ENCODE measurements around the gene TEX44.
"Not testable (repeated sequence)": the region's sequence is repeated elsewhere in the genome, so short reads cannot be mapped to it uniquely, and the experiment has no call there.

Gene TEX44

DNA sequence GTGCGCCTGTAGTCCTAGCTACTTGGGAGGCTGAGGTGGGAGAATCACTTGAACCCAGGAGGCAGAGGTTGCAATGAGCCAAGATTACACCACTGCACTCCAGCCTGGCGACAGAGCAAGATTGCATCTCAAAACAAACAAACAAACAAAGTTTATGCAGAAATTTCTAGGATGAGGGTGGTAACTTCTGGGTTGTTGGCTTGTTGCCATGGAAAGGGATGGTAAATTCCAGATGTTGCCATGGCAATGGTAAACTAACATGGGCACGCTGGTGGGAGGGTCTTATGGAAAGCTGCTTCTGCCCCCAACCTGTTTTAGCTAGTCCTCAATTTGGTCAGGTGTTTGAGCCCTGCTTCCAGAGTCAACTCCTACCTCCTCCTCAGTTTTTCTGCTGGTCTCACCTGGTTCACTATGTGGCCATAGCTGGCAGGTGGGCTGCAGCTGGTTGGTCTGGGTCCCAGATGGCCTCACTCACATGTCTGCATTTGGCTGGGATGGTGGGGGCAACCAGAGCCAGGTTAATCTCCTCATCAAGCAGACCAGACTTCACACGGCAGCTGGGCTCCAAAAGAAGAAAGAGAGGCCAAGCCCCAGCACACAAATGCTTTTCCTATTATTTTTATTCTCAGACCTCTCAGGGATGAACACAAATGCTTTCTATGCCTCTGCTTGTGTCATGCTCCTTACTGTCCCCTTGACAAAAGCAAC is 26.6 kb upstream of the TEX44 start:
- DNase-seq (ENCODE audit: low spot score) = no peak
- TF ChIP-seq, protein P1, sequence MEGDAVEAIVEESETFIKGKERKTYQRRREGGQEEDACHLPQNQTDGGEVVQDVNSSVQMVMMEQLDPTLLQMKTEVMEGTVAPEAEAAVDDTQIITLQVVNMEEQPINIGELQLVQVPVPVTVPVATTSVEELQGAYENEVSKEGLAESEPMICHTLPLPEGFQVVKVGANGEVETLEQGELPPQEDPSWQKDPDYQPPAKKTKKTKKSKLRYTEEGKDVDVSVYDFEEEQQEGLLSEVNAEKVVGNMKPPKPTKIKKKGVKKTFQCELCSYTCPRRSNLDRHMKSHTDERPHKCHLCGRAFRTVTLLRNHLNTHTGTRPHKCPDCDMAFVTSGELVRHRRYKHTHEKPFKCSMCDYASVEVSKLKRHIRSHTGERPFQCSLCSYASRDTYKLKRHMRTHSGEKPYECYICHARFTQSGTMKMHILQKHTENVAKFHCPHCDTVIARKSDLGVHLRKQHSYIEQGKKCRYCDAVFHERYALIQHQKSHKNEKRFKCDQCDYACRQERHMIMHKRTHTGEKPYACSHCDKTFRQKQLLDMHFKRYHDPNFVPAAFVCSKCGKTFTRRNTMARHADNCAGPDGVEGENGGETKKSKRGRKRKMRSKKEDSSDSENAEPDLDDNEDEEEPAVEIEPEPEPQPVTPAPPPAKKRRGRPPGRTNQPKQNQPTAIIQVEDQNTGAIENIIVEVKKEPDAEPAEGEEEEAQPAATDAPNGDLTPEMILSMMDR (IDR thresholded peaks at IDR 0.05) = no peak
- Histone ChIP-seq H3K4me3 (no peak overlapping the region), H3K27ac (no peak overlapping the region)

DNA sequence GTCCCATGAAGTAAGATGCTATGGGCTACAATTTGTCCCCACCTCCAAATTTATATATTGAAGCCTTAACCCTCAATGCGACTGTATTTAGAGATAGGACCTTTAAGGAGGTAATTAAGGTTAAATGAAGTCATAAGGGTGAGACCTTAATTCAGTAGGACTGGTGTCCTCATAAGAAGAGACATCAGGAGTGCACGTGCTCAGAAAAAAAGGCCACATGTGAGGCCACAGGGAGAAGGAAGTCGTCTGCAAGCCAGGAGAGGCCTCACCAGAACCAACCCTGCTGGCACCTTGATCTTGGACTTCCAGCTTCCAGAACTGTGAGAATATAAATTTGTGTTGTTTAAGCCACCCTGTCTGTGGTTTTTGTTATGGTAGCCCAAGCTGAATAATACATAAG is 25.5 kb upstream of the TEX44 start:
- TF ChIP-seq, protein P1 (IDR thresholded peaks at IDR 0.05) = no peak
- no peak for DNase-seq (ENCODE audit: low spot score)

DNA sequence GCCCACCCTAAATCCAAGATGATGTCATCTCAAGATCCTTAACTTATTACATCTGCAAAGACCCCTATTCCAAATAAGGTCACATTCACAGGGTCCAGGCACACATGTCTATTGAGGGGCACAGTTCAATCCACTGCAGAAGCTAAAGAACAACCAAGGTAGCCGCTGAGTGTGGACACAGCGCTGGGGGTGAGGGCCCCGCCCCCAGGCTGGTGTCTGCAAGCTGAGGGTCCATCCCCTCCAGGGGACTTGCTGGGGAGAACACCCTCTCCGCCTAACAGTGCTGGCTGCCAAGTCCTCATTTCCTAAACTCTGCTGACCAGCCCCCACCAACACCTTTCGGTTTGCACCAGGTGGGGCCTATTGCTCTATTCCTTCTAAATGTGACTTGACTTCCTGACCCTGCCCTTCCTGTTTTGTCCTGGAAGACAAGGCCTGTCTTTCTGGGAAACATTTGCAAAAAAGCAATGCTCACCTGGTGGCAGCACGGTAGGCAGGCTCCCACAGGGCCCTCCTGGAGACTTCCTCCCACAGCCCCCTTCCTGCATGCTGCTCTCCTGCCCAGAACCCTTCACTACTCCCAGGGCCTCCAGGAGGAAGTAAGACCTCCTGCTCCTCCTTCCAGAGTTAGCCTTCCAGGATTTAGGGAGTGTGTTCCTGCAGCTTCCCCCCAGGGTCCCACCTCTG is 24.4 kb upstream of the TEX44 start:
- TF ChIP-seq, protein P1 (IDR thresholded peaks at IDR 0.05) = no peak
- Histone ChIP-seq H3K4me3 (no peak overlapping the region), H3K27ac (no peak overlapping the region)
- DNase-seq (ENCODE audit: low spot score) = no peak

More for the DNA sequence above, 25.5 kb upstream of the TEX44 start:
- H3K4me3 ChIP-seq = no peak overlapping the region
- no peak overlapping the region for H3K27ac ChIP-seq

DNA sequence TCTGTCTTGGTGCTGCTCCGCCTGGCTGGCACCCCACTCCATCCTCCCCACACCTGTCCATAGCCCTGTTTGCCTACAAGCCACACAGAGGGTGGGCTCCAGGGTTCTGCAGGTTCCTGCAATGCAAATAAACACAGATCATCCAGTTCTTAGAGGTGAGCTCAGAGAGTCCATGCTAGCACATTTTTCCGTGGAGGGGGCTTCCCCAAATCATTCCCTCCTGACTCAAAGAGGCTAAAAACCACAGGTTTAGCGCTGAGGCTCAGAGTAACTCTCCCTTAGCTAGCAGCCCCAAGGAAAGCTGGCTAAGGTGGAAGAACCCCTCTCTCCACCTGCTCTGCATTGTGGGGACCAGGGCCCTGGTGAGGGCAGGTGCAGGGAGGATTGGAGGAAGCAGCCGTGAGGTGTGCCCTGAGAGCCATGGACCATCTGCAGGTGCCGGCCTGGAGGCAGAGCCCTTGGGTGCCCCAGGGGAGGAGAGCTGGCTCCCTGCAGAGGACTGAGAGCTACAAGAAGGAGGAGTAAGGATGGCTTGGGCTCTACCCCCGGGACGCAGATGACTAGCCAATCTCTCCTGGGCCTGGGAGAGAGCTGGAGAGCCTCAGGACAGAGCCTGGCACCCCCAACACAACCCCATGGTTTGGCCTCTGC is 23.8 kb upstream of the TEX44 start:
- H3K4me3 ChIP-seq = no peak overlapping the region
- no peak for DNase-seq (ENCODE audit: low spot score)
- TF ChIP-seq, protein P1 (IDR thresholded peaks at IDR 0.05) = no peak
- H3K27ac ChIP-seq = no peak overlapping the region

DNA sequence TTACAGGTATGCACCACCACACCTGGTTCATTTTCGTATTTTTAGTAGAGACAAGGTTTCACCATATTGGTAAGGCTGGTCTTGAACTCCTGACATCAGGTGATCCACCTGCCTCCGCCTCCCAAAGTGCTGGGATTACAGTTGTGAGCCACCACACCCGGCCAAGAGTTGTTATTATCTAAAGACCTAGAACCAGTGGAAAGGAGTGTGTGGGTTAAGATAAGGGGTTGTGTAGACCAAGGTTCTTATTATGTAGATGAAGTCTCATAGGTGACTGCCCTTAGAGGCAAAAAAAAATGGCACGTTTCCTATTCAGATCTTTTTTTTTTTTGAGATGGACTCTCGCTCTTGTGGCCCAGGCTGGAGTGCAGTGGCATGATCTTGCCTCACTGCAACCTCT is 21.7 kb upstream of the TEX44 start:
- not testable (repeated sequence) for H3K4me3 ChIP-seq; DNase-seq (ENCODE audit: low spot score); H3K27ac ChIP-seq

DNA sequence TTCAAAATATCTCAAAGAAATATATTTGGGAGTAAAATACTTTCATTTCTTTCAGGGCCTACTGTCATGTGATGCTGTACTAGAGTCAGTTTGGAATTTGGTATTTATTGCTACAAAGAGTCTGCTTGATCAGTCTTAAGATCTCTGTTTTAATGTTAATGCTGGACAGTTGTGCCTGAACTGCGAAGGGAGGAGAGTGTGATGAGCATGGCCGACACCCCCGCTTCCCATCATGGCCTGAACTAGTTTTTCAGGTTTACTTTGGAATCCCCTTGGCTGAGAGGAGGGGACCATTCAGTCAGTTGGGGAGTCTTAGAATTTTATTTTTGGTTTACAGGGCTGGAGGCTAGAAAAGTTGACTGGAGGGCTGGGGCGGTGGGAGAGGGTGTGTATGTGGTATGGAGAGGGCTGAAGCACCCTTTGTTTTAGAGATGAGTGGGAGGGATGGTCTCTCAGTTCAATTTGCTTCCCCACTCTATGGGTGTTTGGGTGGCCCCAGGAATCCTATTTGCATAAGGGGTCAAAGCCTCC is 20.9 kb upstream of the TEX44 start:
- Histone ChIP-seq H3K27ac (no peak overlapping the region), H3K4me3 (no peak overlapping the region)
- TF ChIP-seq, protein P1 (IDR thresholded peaks at IDR 0.05) = no peak
- DNase-seq (ENCODE audit: low spot score) = no peak

DNA sequence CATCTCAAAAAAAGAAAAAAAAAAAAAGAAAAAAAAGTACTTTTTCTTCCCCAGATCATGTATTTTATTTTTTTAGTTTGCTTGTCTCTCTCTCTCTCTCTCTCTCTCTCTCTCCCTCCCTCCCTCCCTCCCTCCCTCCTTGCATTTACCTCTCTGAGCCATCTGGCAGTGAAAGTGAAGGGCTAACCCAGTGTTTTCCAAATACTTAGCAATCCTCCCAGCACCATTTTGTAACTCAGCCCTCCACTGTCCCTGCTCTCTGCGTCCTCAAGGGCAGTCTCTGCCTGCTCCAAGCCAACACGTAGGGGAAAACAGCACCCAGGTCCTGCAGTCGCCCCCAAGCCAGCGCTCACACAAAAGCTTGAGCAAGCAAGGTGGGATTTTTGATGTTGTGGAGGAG is 19.6 kb upstream of the TEX44 start:
- no peak overlapping the region for H3K27ac ChIP-seq
- no peak for DNase-seq (ENCODE audit: low spot score)
- H3K4me3 ChIP-seq = no peak overlapping the region
- TF ChIP-seq, protein P1 (IDR thresholded peaks at IDR 0.05) = no peak

Data from coronary artery (tissue), 2 donors.